ENCODE measurements around the gene SLF1. TPM values are rescaled to one million over a fixed set of nuclear protein-coding genes. Genes with fewer than 3 reads are reported as not detected.

Gene SLF1
- total RNA-seq, 4 donors from 2014 or later: 3.2 to 13.5 (median 10.9) TPM

- H3K27ac ChIP-seq: no peak overlapping the region
- intact Hi-C loops (cut with DNase I; ENCODE audit: low total_unique reads) (no loop called here), in situ Hi-C loops (cut with MboI; ENCODE audit: low pct_ligation_motif_present in 1 of 4, low pct_unique_long_range_greater_than_20kb in 1 of 4, low sequenced_read_pairs in 3 of 4) (no loop called here)
- WGBS, 2 donors (ENCODE audit: low coverage in 1 of 2): 98% methylated on average over 8 of the region's 8 CpGs; no CpG with 5 or more reads in 1 of the 2 donors
- H3K4me3 ChIP-seq: no peak overlapping the region
- DNase-seq: no peak
- H3K9me3 ChIP-seq: peaks cover 0 to 12% of the 10 kb centered on the region in 2 donors
- H3K4me1 ChIP-seq: no peaks in the 10 kb centered on the region
- no peak for TF ChIP-seq EP300 (IDR thresholded peaks at IDR 0.05; ENCODE audit: low read depth)
- no peak for TF ChIP-seq POLR2A (IDR thresholded peaks at IDR 0.05)
- TF ChIP-seq POLR2AphosphoS5 (IDR thresholded peaks at IDR 0.05): no peak
- TF ChIP-seq CTCF (IDR thresholded peaks at IDR 0.05): no peak
- peaks cover 0 to 38% (median 5%) of the 10 kb centered on the region in 4 donors for H3K36me3 ChIP-seq
- no peaks in the 10 kb centered on the region for H3K27me3 ChIP-seq
Observed at GRCh38 chr5:94660506-94660905, 42.0 kb downstream of the SLF1 start.

- 94% methylated on average over 3 of the region's 3 CpGs; no CpG with 5 or more reads in 1 of the 2 donors for WGBS, 2 donors (ENCODE audit: low coverage in 1 of 2)
- peaks cover 0 to 34% (median 5%) of the 10 kb centered on the region in 4 donors for H3K36me3 ChIP-seq
Observed at GRCh38 chr5:94661086-94661485, 42.6 kb downstream of the SLF1 start.

GRCh38 chr5:94667937-94668336, 49.5 kb downstream of the SLF1 start:
- H3K4me3 ChIP-seq: no peak overlapping the region
- in situ Hi-C loops (cut with MboI; ENCODE audit: low pct_ligation_motif_present in 1 of 4, low pct_unique_long_range_greater_than_20kb in 1 of 4, low sequenced_read_pairs in 3 of 4): no loop called here
- intact Hi-C loops (cut with DNase I; ENCODE audit: low total_unique reads): no loop called here
- H3K27ac ChIP-seq: no peak overlapping the region
- DNase-seq: no peak
- no peaks in the 10 kb centered on the region for H3K4me1 ChIP-seq
- no peak for TF ChIP-seq EP300 (IDR thresholded peaks at IDR 0.05; ENCODE audit: low read depth)
- no peak for TF ChIP-seq POLR2AphosphoS5 (IDR thresholded peaks at IDR 0.05)
- TF ChIP-seq CTCF (IDR thresholded peaks at IDR 0.05): no peak
- TF ChIP-seq POLR2A (IDR thresholded peaks at IDR 0.05): no peak
- H3K36me3 ChIP-seq: peaks cover 0 to 19% (median 0%) of the 10 kb centered on the region in 4 donors
- H3K9me3 ChIP-seq: no peaks in the 10 kb centered on the region
- no peaks in the 10 kb centered on the region for H3K27me3 ChIP-seq
- WGBS, 2 donors (ENCODE audit: low coverage in 1 of 2): 92 to 93% methylated on average over 3 of the region's 3 CpGs

More at GRCh38 chr5:94661086-94661485, 42.6 kb downstream of the SLF1 start:
- Histone ChIP-seq H3K4me1 (no peaks in the 10 kb centered on the region), H3K9me3 (peaks cover 0 to 12% of the 10 kb centered on the region in 2 donors), H3K27me3 (no peaks in the 10 kb centered on the region), H3K27ac (no peak overlapping the region), H3K4me3 (no peak overlapping the region)
- no peak for DNase-seq
- in situ Hi-C loops (cut with MboI; ENCODE audit: low pct_ligation_motif_present in 1 of 4, low pct_unique_long_range_greater_than_20kb in 1 of 4, low sequenced_read_pairs in 3 of 4) (no loop called here), intact Hi-C loops (cut with DNase I; ENCODE audit: low total_unique reads) (no loop called here)
- TF ChIP-seq POLR2A (IDR thresholded peaks at IDR 0.05) (no peak), EP300 (IDR thresholded peaks at IDR 0.05; ENCODE audit: low read depth) (no peak)

- H3K4me3 ChIP-seq: no peak overlapping the region
- intact Hi-C loops (cut with DNase I; ENCODE audit: low total_unique reads) (no loop called here), in situ Hi-C loops (cut with MboI; ENCODE audit: low pct_ligation_motif_present in 1 of 4, low pct_unique_long_range_greater_than_20kb in 1 of 4, low sequenced_read_pairs in 3 of 4) (no loop called here)
- no peaks in the 10 kb centered on the region for H3K27me3 ChIP-seq
- no peaks in the 10 kb centered on the region for H3K4me1 ChIP-seq
- TF ChIP-seq CTCF (IDR thresholded peaks at IDR 0.05) (no peak), POLR2AphosphoS5 (IDR thresholded peaks at IDR 0.05) (no peak), EP300 (IDR thresholded peaks at IDR 0.05; ENCODE audit: low read depth) (no peak), POLR2A (IDR thresholded peaks at IDR 0.05) (no peak)
- peaks cover 0 to 7% (median 0%) of the 10 kb centered on the region in 4 donors for H3K36me3 ChIP-seq
- WGBS, 2 donors (ENCODE audit: low coverage in 1 of 2): 83 to 88% methylated on average over 1 of the region's 1 CpG
- no peaks in the 10 kb centered on the region for H3K9me3 ChIP-seq
- no peak for DNase-seq
- no peak overlapping the region for H3K27ac ChIP-seq
Observed at GRCh38 chr5:94670726-94671125, 52.3 kb downstream of the SLF1 start.

GRCh38 chr5:94672746-94673145, 54.3 kb downstream of the SLF1 start:
- Histone ChIP-seq H3K27me3 (no peaks in the 10 kb centered on the region), H3K4me1 (no peaks in the 10 kb centered on the region), H3K27ac (no peak overlapping the region), H3K9me3 (no peaks in the 10 kb centered on the region), H3K36me3 (peaks cover 0 to 7% (median 0%) of the 10 kb centered on the region in 4 donors), H3K4me3 (no peak overlapping the region)
- no peak for TF ChIP-seq EP300 (IDR thresholded peaks at IDR 0.05; ENCODE audit: low read depth)
- TF ChIP-seq POLR2A (IDR thresholded peaks at IDR 0.05): no peak
- no peak for TF ChIP-seq POLR2AphosphoS5 (IDR thresholded peaks at IDR 0.05)
- no peak for TF ChIP-seq CTCF (IDR thresholded peaks at IDR 0.05)
- no peak for DNase-seq
- intact Hi-C loops (cut with DNase I; ENCODE audit: low total_unique reads) (no loop called here), in situ Hi-C loops (cut with MboI; ENCODE audit: low pct_ligation_motif_present in 1 of 4, low pct_unique_long_range_greater_than_20kb in 1 of 4, low sequenced_read_pairs in 3 of 4) (no loop called here)
- WGBS, 2 donors (ENCODE audit: low coverage in 1 of 2): 60 to 61% methylated on average over 1 of the region's 1 CpG
